Measurements from ENCODE around the gene EML1.

GRCh38 chr14:99929601-99930000, 136.4 kb downstream of the EML1 start:
- TF ChIP-seq POLR2AphosphoS5 (IDR thresholded peaks at IDR 0.05; ENCODE audit: borderline replicate concordance, low read depth, low read length) (no peak), EZH2 (IDR thresholded peaks at IDR 0.05) (no peak), FOXP2 (optimal IDR thresholded peaks at IDR 0.05; ENCODE audit: control extremely low read depth, extremely low read length, insufficient read depth) (no peak)

All from SK-N-MC (cell line).